H1 (cell line): Measurements from ENCODE around the gene COL12A1. TPM values are rescaled to one million over a fixed set of nuclear protein-coding genes. Genes with fewer than 3 reads are reported as not detected.

Source experiments
- CTCF ChIA-PET: fragments of 300-600 bp; sonication (Branson Sonifier 250); formaldehyde crosslinking; loops from one replicate; lab custom pipeline; 2021; ENCODE audit not compliant: partially characterized antibody; lab: Charles Lee
- POLR2A ChIA-PET: fragments of 300-600 bp; sonication (Branson Sonifier 250); formaldehyde crosslinking; loops from one replicate; lab custom pipeline; 2021; ENCODE audit warnings: inconsistent platforms; ENCODE audit not compliant: partially characterized antibody; lab: Charles Lee
- DNase-seq, 2 experiments: peaks; one replicate each; pipeline versions ENCODE4 v3.0.0 to v3.0.0-alpha.2; 2010 to 2022; ENCODE audit warnings: low spot score in 2 of 2, low read depth in 1 of 2, mixed read lengths in 1 of 2
- FAIRE-seq: peaks from 2 replicates; lab custom pipeline; 2011; peaks lifted over from hg19 to GRCh38; lab: Jason Lieb, UNC
- H2AFZ ChIP-seq: 2 replicates; pipeline ENCODE4 v1.8.1; 2012; ENCODE audit warnings: low read length, inconsistent platforms
- H2AK5ac ChIP-seq: 2 replicates; pipeline ENCODE4 v1.6.1; 2013; ENCODE audit warnings: low read depth, low read length
- H2BK120ac ChIP-seq: replicated peaks from 2 replicates; pipeline ENCODE3; 2013; ENCODE audit warnings: low read depth, low read length, inconsistent platforms
- H2BK12ac ChIP-seq: 2 replicates; pipeline ENCODE4 v1.6.1; 2013; ENCODE audit warnings: low read depth, low read length
- H2BK15ac ChIP-seq: 2 replicates; pipeline ENCODE4 v1.6.1; 2013; ENCODE audit warnings: low read length
- H2BK20ac ChIP-seq: 2 replicates; pipeline ENCODE4 v1.6.1; 2013; ENCODE audit warnings: low read length
- H2BK5ac ChIP-seq: 2 replicates; pipeline ENCODE4 v1.6.1; 2013; ENCODE audit warnings: low read depth, low read length
- H3K14ac ChIP-seq: 2 replicates; pipeline ENCODE4 v1.6.1; 2013; ENCODE audit warnings: inconsistent platforms; ENCODE audit not compliant: insufficient read length
- H3K18ac ChIP-seq: 2 replicates; pipeline ENCODE4 v1.6.1; 2013; ENCODE audit warnings: low read length; ENCODE audit errors: extremely low read depth
- H3K23ac ChIP-seq: 2 replicates; pipeline ENCODE4 v1.6.1; 2013; ENCODE audit warnings: inconsistent platforms; ENCODE audit not compliant: insufficient read length
- H3K23me2 ChIP-seq: 2 replicates; pipeline ENCODE4 v1.6.1; 2013; ENCODE audit warnings: low read depth, low read length
- H3K27ac ChIP-seq: 2 replicates; pipeline ENCODE4 v1.6.1; 2011; ENCODE audit warnings: low read depth, low read length, inconsistent platforms
- H3K27me3 ChIP-seq, 4 experiments: replicated peaks in 1 of 4; 1 replicate in 1 of 4; 2 replicates in 3 of 4; pipeline versions ENCODE4 v1.6.1 to v1.8.1; 2011 to 2013; ENCODE audit warnings: low read length in 3 of 4, mild to moderate bottlenecking in 3 of 4, inconsistent platforms in 2 of 4, mixed read lengths in 2 of 4, moderate library complexity in 1 of 4; ENCODE audit not compliant: control insufficient read depth in 3 of 4, insufficient read depth in 3 of 4; ENCODE audit errors: extremely low read depth in 1 of 4
- H3K36me3 ChIP-seq, 4 experiments: 2 replicates each; pipeline versions ENCODE4 v1.6.1 to v1.8.1; 2011 to 2013; ENCODE audit warnings: mild to moderate bottlenecking in 4 of 4, low read length in 3 of 4, moderate library complexity in 2 of 4, control low read depth in 1 of 4, inconsistent platforms in 1 of 4; ENCODE audit not compliant: insufficient read depth in 4 of 4, control insufficient read depth in 2 of 4
- H3K4ac ChIP-seq: replicated peaks from 2 replicates; pipeline ENCODE3; 2013; ENCODE audit warnings: low read length, low read depth, mixed read lengths, inconsistent platforms; ENCODE audit not compliant: insufficient read length
- H3K4me1 ChIP-seq, 4 experiments: replicated peaks in 1 of 4; 1 replicate in 1 of 4; 2 replicates in 3 of 4; pipeline versions ENCODE4 v1.6.1 to v1.8.1; 2011 to 2013; ENCODE audit warnings: low read length in 3 of 4, inconsistent platforms in 2 of 4, mixed read lengths in 1 of 4; ENCODE audit not compliant: insufficient read depth in 4 of 4, control insufficient read depth in 3 of 4
- H3K4me2 ChIP-seq, 2 experiments: 2 replicates each; pipeline versions ENCODE4 v1.6.1 to v1.8.1; 2011 to 2013; ENCODE audit warnings: low read depth in 2 of 2, low read length in 2 of 2, control low read depth in 1 of 2, inconsistent platforms in 1 of 2, mild to moderate bottlenecking in 1 of 2; ENCODE audit not compliant: insufficient read depth in 1 of 2
- H3K4me3 ChIP-seq, 4 experiments: fragments of 200-600, 300-600 bp in 1 of 4; sonication (generic), shearing (Covaris generic), sonication (Bioruptor Twin) in 1 of 4; 2 replicates each; pipeline versions ENCODE4 v1.5.1 to v1.8.1; 2011 to 2016; ENCODE audit warnings: low read length in 4 of 4, low read depth in 3 of 4, control low read depth in 2 of 4, inconsistent platforms in 2 of 4, mild to moderate bottlenecking in 2 of 4, mixed read lengths in 1 of 4, moderate library complexity in 1 of 4; ENCODE audit not compliant: insufficient read depth in 2 of 4; ENCODE audit errors: extremely low read depth in 1 of 4
- H3K56ac ChIP-seq: replicated peaks from 2 replicates; pipeline ENCODE3; 2013; ENCODE audit warnings: low read depth, mild to moderate bottlenecking, mixed read lengths, low read length, inconsistent platforms; ENCODE audit not compliant: insufficient read length
- H3K79me1 ChIP-seq: 2 replicates; pipeline ENCODE4 v1.6.1; 2013; ENCODE audit warnings: low read depth, low read length, control low read depth
- H3K79me2 ChIP-seq, 2 experiments: 2 replicates each; pipeline versions ENCODE4 v1.6.1 to v1.8.1; 2012 to 2013; ENCODE audit warnings: low read length in 2 of 2, mild to moderate bottlenecking in 2 of 2, inconsistent platforms in 1 of 2; ENCODE audit not compliant: insufficient read depth in 2 of 2, control insufficient read depth in 1 of 2
- H3K9ac ChIP-seq, 4 experiments: replicated peaks in 1 of 4; 1 replicate in 1 of 4; 2 replicates in 3 of 4; pipeline versions ENCODE4 v1.6.1 to v1.8.1; 2011 to 2013; ENCODE audit warnings: low read depth in 3 of 4, low read length in 3 of 4, control low read depth in 2 of 4, mild to moderate bottlenecking in 2 of 4, moderate library complexity in 2 of 4, inconsistent platforms in 1 of 4; ENCODE audit errors: extremely low read depth in 1 of 4
- H3K9me3 ChIP-seq, 2 experiments: 2 replicates each; pipeline versions ENCODE4 v1.6.1 to v1.8.1; 2012 to 2013; ENCODE audit warnings: mild to moderate bottlenecking in 2 of 2, moderate library complexity in 2 of 2, control low read depth in 1 of 2, inconsistent platforms in 1 of 2, low read depth in 1 of 2, low read length in 1 of 2, mixed read lengths in 1 of 2; ENCODE audit not compliant: insufficient read depth in 2 of 2
- H4K20me1 ChIP-seq, 2 experiments: replicated peaks in 1 of 2; 2 replicates each; pipeline versions ENCODE3 to v1.8.1; 2011 to 2013; ENCODE audit warnings: inconsistent platforms in 2 of 2, low read length in 2 of 2, mild to moderate bottlenecking in 1 of 2; ENCODE audit not compliant: insufficient read depth in 2 of 2, control insufficient read depth in 1 of 2
- H4K5ac ChIP-seq: 2 replicates; pipeline ENCODE4 v1.6.1; 2013; ENCODE audit warnings: low read length, low read depth, mixed read lengths, inconsistent platforms; ENCODE audit not compliant: insufficient read length
- H4K8ac ChIP-seq: 2 replicates; pipeline ENCODE4 v1.8.0; 2013; ENCODE audit warnings: mild to moderate bottlenecking, moderate library complexity, low read length, inconsistent platforms; ENCODE audit not compliant: insufficient read depth; ENCODE audit errors: extremely low read depth
- H4K91ac ChIP-seq: replicated peaks from 2 replicates; pipeline ENCODE3; 2013; ENCODE audit warnings: low read length, mixed read lengths, inconsistent platforms; ENCODE audit not compliant: insufficient read length
- CHD2 ChIP-seq: IDR thresholded peaks from 2 replicates; pipeline ENCODE4 v1.6.1; 2012; ENCODE audit warnings: low read length, improper control_type of control experiment
- GTF2F1 ChIP-seq: IDR thresholded peaks from 2 replicates; pipeline ENCODE4 v1.6.1; 2012; ENCODE audit warnings: low read depth, low read length, improper control_type of control experiment, borderline replicate concordance
- HDAC2 ChIP-seq, 2 experiments: fragments of 300-600 bp in 1 of 2; sonication (generic) in 1 of 2; IDR thresholded peaks; 2 replicates each; pipeline ENCODE4 v1.6.1; 2011 to 2012; ENCODE audit warnings: low read depth in 2 of 2, low read length in 2 of 2, mild to moderate bottlenecking in 2 of 2, moderate library complexity in 2 of 2, borderline replicate concordance in 1 of 2, inconsistent platforms in 1 of 2
- HDAC6 ChIP-seq: IDR thresholded peaks from one replicate; pipeline ENCODE4 v1.7.1; 2012; ENCODE audit warnings: low read depth, mild to moderate bottlenecking, inconsistent platforms, low read length, moderate library complexity
- MAFK ChIP-seq: IDR thresholded peaks from 2 replicates; pipeline ENCODE4 v1.6.1; 2012; ENCODE audit warnings: low read depth, mild to moderate bottlenecking, improper control_type of control experiment, low read length
- NANOG ChIP-seq: IDR thresholded peaks from 2 replicates; pipeline ENCODE4 v1.6.1; 2011; ENCODE audit warnings: low read length, low read depth, mild to moderate bottlenecking, inconsistent platforms; ENCODE audit not compliant: insufficient read depth, poor library complexity, severe bottlenecking
- RAD21 ChIP-seq, 2 experiments: IDR thresholded peaks in 1 of 2; conservative IDR thresholded peaks in 1 of 2; 2 replicates each; pipeline ENCODE4 v1.6.1; 2011; ENCODE audit warnings: low read depth in 2 of 2, low read length in 2 of 2, improper control_type of control experiment in 1 of 2, inconsistent platforms in 1 of 2, mild to moderate bottlenecking in 1 of 2, moderate library complexity in 1 of 2
- RBBP5 ChIP-seq: IDR thresholded peaks from 2 replicates; pipeline ENCODE4 v1.7.1; 2012; ENCODE audit warnings: low read depth, mild to moderate bottlenecking, inconsistent platforms, low read length, moderate library complexity, borderline replicate concordance
- RXRA ChIP-seq: IDR thresholded peaks from 2 replicates; pipeline ENCODE4 v1.6.1; 2011; ENCODE audit warnings: low read depth, mild to moderate bottlenecking, low read length, moderate library complexity; ENCODE audit not compliant: insufficient read depth
- SP2 ChIP-seq: IDR thresholded peaks from 2 replicates; pipeline ENCODE4 v1.6.1; 2012; ENCODE audit warnings: mild to moderate bottlenecking, low read length, inconsistent platforms
- TAF1 ChIP-seq: IDR thresholded peaks from 2 replicates; pipeline ENCODE4 v1.6.1; 2011; ENCODE audit warnings: mild to moderate bottlenecking, low read depth, low read length
- YY1 ChIP-seq: IDR thresholded peaks from 2 replicates; pipeline ENCODE4 v1.6.1; 2011; ENCODE audit warnings: low read depth, mild to moderate bottlenecking, low read length
- WGBS, 2 experiments: shearing (Covaris generic) in 1 of 2; methylation state at CpG; one replicate each; pipeline versions ENCODE4 v1.1.6 to v1.1.7; 2013 to 2015; ENCODE audit warnings: low lambda C conversion rate in 2 of 2, mixed read lengths in 2 of 2, inconsistent platforms in 1 of 2, low coverage in 1 of 2, missing lambda C conversion rate in 1 of 2; ENCODE audit not compliant: insufficient replicate concordance in 2 of 2, insufficient coverage in 1 of 2, insufficient read length in 1 of 2; ENCODE audit errors: extremely low coverage in 1 of 2, missing lambda C conversion rate in 1 of 2; 5-methylcytosine and 5-hydroxymethylcytosine counted together
- polyA plus RNA-seq, 7 experiments: library from polyadenylated mRNA; depleted of rRNA in 3 of 7; stranded (reverse) in 5 of 7; unstranded in 2 of 7; fragments of >200 nt in 5 of 7; fragments of 200-250 nt in 2 of 7; gene quantifications; 1 replicate in 5 of 7; 2 replicates in 1 of 7; 4 replicates in 1 of 7; pipeline versions ENCODE4 v1.2.1 to v1.2.3, GENCODE V29; 2011 to 2013; ENCODE audit warnings: missing spikeins in 2 of 7, mixed read lengths in 2 of 7
- total RNA-seq: library from RNA; stranded (reverse); fragmentation: NEBNext Ultra II Directional; extraction: Animal tissue kit (Norgen Biotek cat#: 25700); gene quantifications from 2 replicates; pipeline ENCODE4 v1.2.1, GENCODE V29; 2021
- TF ChIP-seq, protein P1 (sequence below): IDR thresholded peaks from 2 replicates; pipeline ENCODE4 v1.6.1; 2011; ENCODE audit warnings: low read length, improper control_type of control experiment

COL12A1 gene
- total and polyA plus RNA-seq, 2 of the 8 experiments (the other 6 are each of a cell fraction or from before 2014, with no cell fraction given), result 1.4 to 4.7 TPM

DNA sequence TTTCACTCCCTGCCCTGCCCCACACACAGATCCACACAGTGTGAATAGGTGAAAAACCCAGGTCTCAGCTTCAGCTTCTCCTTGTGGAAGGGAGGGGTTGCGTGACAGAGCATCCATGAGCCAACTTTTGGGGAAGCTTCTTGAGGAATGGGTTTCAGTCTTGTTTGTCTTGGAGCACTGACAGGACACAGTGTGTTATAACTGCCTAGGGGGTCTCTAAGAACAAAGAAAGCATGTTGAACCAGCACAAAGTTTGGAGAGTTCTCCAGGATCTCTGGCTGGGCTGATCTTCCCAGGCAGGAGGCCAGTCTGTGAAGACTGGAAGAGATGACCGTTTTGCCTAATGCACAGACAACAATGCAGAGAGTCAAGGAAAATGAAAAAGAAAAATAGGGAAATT is 164.5 kb downstream of the COL12A1 start:
- ChIA-PET CTCF (no interaction called here), POLR2A (no interaction called here)
- Histone ChIP-seq H3K9me3 (peaks cover 2 to 3% of the 10 kb centered on the region in 2 experiments; a peak in 1 of 4 replicates), H2BK5ac (no peak overlapping the region), H3K23ac (no peak overlapping the region), H4K20me1 (no peaks in the 10 kb centered on the region), H3K4ac (no peak overlapping the region), H2BK20ac (no peak overlapping the region), H3K18ac (no peak overlapping the region), H2AK5ac (no peak overlapping the region), H3K23me2 (no peaks in the 10 kb centered on the region), H3K27ac (no peak overlapping the region), H4K5ac (no peak overlapping the region), H3K4me1 (no peaks in the 10 kb centered on the region), H3K56ac (no peak overlapping the region), H2BK12ac (no peak overlapping the region), H3K79me2 (no peaks in the 10 kb centered on the region), H3K4me2 (no peak overlapping the region), H3K36me3 (no peaks in the 10 kb centered on the region), H3K14ac (no peak overlapping the region), H3K9ac (no peak overlapping the region), H2BK15ac (no peak overlapping the region), H2BK120ac (no peak overlapping the region), H4K8ac (no peak overlapping the region), H3K79me1 (no peaks in the 10 kb centered on the region), H3K4me3 (no peak overlapping the region), H4K91ac (no peak overlapping the region), H3K27me3 (no peaks in the 10 kb centered on the region), H2AFZ (no peak overlapping the region)
- DNase-seq (no peak), FAIRE-seq (no peak)
- 64% methylated on average over 2 of the region's 2 CpGs; no CpG with 5 or more reads in 1 of the 2 experiments for WGBS, 2 experiments
- TF ChIP-seq HDAC6 (no peak), RAD21 (IDR thresholded peaks at IDR 0.05 in 1 of 2, conservative IDR thresholded peaks at IDR 0.05 in 1 of 2; ENCODE audit: low read depth in 2 of 2, low read length in 2 of 2) (no peak), YY1 (no peak), MAFK (no peak), HDAC2 (IDR thresholded peaks at IDR 0.05; ENCODE audit: borderline replicate concordance in 1 of 2, low read depth in 2 of 2, low read length in 2 of 2) (no peak), GTF2F1 (no peak), CHD2 (no peak), RXRA (no peak), RBBP5 (no peak), SP2 (no peak), TAF1 (no peak), NANOG (no peak)
- TF ChIP-seq, protein P1, sequence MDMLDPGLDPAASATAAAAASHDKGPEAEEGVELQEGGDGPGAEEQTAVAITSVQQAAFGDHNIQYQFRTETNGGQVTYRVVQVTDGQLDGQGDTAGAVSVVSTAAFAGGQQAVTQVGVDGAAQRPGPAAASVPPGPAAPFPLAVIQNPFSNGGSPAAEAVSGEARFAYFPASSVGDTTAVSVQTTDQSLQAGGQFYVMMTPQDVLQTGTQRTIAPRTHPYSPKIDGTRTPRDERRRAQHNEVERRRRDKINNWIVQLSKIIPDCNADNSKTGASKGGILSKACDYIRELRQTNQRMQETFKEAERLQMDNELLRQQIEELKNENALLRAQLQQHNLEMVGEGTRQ, result no peak
